Measurements from ENCODE around the gene NOCT.
"Not testable (repeated sequence)": the region's sequence is repeated elsewhere in the genome, so short reads cannot be mapped to it uniquely, and the experiment has no call there.

NOCT gene

GRCh38 chr4:139020384-139020783 lies 4.8 kb downstream of the NOCT start:
- TF ChIP-seq CTCF (IDR thresholded peaks at IDR 0.05; ENCODE audit: insufficient read depth, missing control alignments) = no peak
- no peak for FAIRE-seq
- no peak for DNase-seq (ENCODE audit: insufficient read length, low spot score)

GRCh38 chr4:139021071-139021470 lies 5.5 kb downstream of the NOCT start:
- not testable (repeated sequence) for DNase-seq (ENCODE audit: insufficient read length, low spot score); FAIRE-seq

GRCh38 chr4:139022835-139023234 lies 7.3 kb downstream of the NOCT start:
- DNase-seq (ENCODE audit: insufficient read length, low spot score) (no peak), FAIRE-seq (no peak)
- no peak for TF ChIP-seq CTCF (IDR thresholded peaks at IDR 0.05; ENCODE audit: insufficient read depth, missing control alignments)

GRCh38 chr4:139024686-139025085 lies 9.1 kb downstream of the NOCT start:
- DNase-seq (ENCODE audit: insufficient read length, low spot score) (no peak), FAIRE-seq (no peak)
- no peak for TF ChIP-seq CTCF (IDR thresholded peaks at IDR 0.05; ENCODE audit: insufficient read depth, missing control alignments)

- DNase-seq (ENCODE audit: insufficient read length, low spot score) = no peak
- no peak for FAIRE-seq
- no peak for TF ChIP-seq CTCF (IDR thresholded peaks at IDR 0.05; ENCODE audit: insufficient read depth, missing control alignments)
These were observed 10.3 kb downstream of the NOCT start for GRCh38 chr4:139025841-139026240.

GRCh38 chr4:139027776-139028175 lies 12.2 kb downstream of the NOCT start:
- TF ChIP-seq CTCF (IDR thresholded peaks at IDR 0.05; ENCODE audit: insufficient read depth, missing control alignments) = no peak
- FAIRE-seq = no peak
- no peak for DNase-seq (ENCODE audit: insufficient read length, low spot score)

- FAIRE-seq (no peak), DNase-seq (ENCODE audit: insufficient read length, low spot score) (no peak)
- no peak for TF ChIP-seq CTCF (IDR thresholded peaks at IDR 0.05; ENCODE audit: insufficient read depth, missing control alignments)
These were observed 12.6 kb downstream of the NOCT start for GRCh38 chr4:139028191-139028661.

GRCh38 chr4:139029866-139030363 lies 14.3 kb downstream of the NOCT start:
- not testable (repeated sequence) for FAIRE-seq; DNase-seq (ENCODE audit: insufficient read length, low spot score)

Measured in D721Med (cell line).